GM13977 (cell line): ENCODE results near the gene CCDC126.
"Not testable (repeated sequence)": the region's sequence is repeated elsewhere in the genome, so short reads cannot be mapped to it uniquely, and the experiment has no call there.

Experiments used
- DNase-seq: peaks from one replicate; pipeline ENCODE4 v3.0.0; 2012; ENCODE audit warnings: low spot score
- CTCF ChIP-seq: IDR thresholded peaks from 2 replicates; pipeline ENCODE4 v1.5.1; 2012; ENCODE audit warnings: mild to moderate bottlenecking, control low read depth; ENCODE audit not compliant: insufficient read depth; ENCODE audit errors: extremely low read depth, missing control alignments
- in situ Hi-C: fragments of 300-500 bp; cut with MboI; formaldehyde crosslinking; loops from one replicate; pipeline ENCODE4 v1.12.0; 2022; ENCODE audit warnings: low sequenced_read_pairs, low pct_unique_long_range_greater_than_20kb, mixed read lengths, inconsistent platforms; ENCODE audit not compliant: unreplicated experiment

The CCDC126 gene

GRCh38 chr7:23597094-23598091, at the start of gene CCDC126:
TSS of gene CCDC126 (plus strand) at chr7:23597382. CDS start at chr7:23611316, 13,934 bp downstream.
- in situ Hi-C loops: no loop called here
- TF ChIP-seq CTCF: no peak
- peak; percentile 89 for DNase-seq

GRCh38 chr7:23547662-23548061, 49.5 kb upstream of the CCDC126 start:
- DNase-seq: no peak
- no peak for TF ChIP-seq CTCF
- in situ Hi-C loops: no loop called here

GRCh38 chr7:23558303-23558702, 38.9 kb upstream of the CCDC126 start:
- in situ Hi-C loops: no loop called here
- TF ChIP-seq CTCF: no peak
- no peak for DNase-seq

- in situ Hi-C loops: no loop called here
- peak; percentile 74 for DNase-seq
- peak; percentile 87 for TF ChIP-seq CTCF
These were observed 26.5 kb upstream of the CCDC126 start for GRCh38 chr7:23570592-23571200.

GRCh38 chr7:23581975-23582374, 15.2 kb upstream of the CCDC126 start:
- in situ Hi-C loops, DNase-seq: not testable (repeated sequence)

- in situ Hi-C loops, DNase-seq: not testable (repeated sequence)
These were observed 11.9 kb upstream of the CCDC126 start for GRCh38 chr7:23585304-23585703.

- DNase-seq: no peak
- TF ChIP-seq CTCF: no peak
- in situ Hi-C loops: no loop called here
These were observed 11.0 kb upstream of the CCDC126 start for GRCh38 chr7:23586159-23586558.
